ENCODE measurements around the gene RBM38. TPM values are rescaled to one million over a fixed set of nuclear protein-coding genes. Genes with fewer than 3 reads are reported as not detected.

The RBM38 gene
- total and polyA plus RNA-seq, 10 of the 15 experiments (the other 5 are each of a cell fraction or from before 2014, with no cell fraction given) = 0.32 to 118 (median 25.2) TPM

DNA sequence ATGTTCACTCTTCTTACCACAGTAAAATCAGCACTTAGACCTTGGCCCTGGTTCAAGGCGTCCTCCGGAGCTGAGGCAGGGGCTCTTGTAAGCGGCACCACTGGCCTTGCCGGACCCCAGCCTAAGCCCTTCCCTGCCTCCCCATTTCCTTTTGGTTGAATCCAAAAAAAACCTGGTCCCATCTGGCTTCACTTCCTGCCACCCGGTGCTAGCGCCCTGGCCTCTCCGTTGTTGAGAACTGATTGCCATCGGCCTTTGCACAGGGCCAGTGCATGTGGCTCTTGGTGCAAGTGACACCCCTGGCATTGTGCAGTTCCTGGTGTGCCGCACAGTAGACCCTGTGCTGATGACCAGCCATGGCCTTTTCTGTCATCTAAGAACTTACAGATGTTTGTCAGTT, 19.0 kb upstream of the RBM38 start:
- Histone ChIP-seq H3K27ac (ENCODE audit: control insufficient read depth, insufficient read depth) (no peak overlapping the region), H2AFZ (ENCODE audit: control insufficient read depth, low read depth, low read length) (no peak overlapping the region), H3K4me3 (no peak overlapping the region), H3K36me3 (ENCODE audit: control insufficient read depth in 2 of 2, insufficient read depth in 2 of 2, low read length in 1 of 2) (peaks cover 45 to 61% of the 10 kb centered on the region in 2 experiments), H3K79me2 (ENCODE audit: control insufficient read depth, insufficient read depth, low read length) (no peaks in the 10 kb centered on the region), H4K20me1 (ENCODE audit: control insufficient read depth, insufficient read depth) (no peaks in the 10 kb centered on the region), H3K9ac (ENCODE audit: control insufficient read depth, insufficient read depth, low read length) (no peak overlapping the region), H3K9me3 (replicated peaks; ENCODE audit: control insufficient read depth, insufficient read depth, low read length) (no peaks in the 10 kb centered on the region), H3K4me1 (ENCODE audit: control insufficient read depth, insufficient read depth, low read length) (no peaks in the 10 kb centered on the region), H3K4me2 (ENCODE audit: control insufficient read depth, insufficient read depth) (no peak overlapping the region), H3K27me3 (replicated peaks in 1 of 2; ENCODE audit: control insufficient read depth in 2 of 2, insufficient read depth in 2 of 2, low read length in 1 of 2) (no peaks in the 10 kb centered on the region)
- POLR2A ChIA-PET = no interaction called here
- BruUV-seq (replicated peaks) = no TSS peak
- FAIRE-seq (no peak), ATAC-seq (no peak), DNase-seq (ENCODE audit: low read depth, low spot score) (no peak)
- intact Hi-C loops (cut with micrococcal nuclease; ENCODE audit: unreplicated experiment) = no loop called here
- CTCF ChIA-PET = no interaction called here
- in situ Hi-C loops (cut with MboI) = no loop called here
- SMC1A ChIA-PET (ENCODE audit: uncharacterized antibody, unreplicated experiment) = no interaction called here
- RAD21 ChIA-PET (ENCODE audit: unreplicated experiment) = no interaction called here
- WGBS (ENCODE audit: insufficient coverage, insufficient replicate concordance, low lambda C conversion rate, missing lambda C conversion rate) = 97% methylated on average over 9 of the region's 9 CpGs
- no peak for TF ChIP-seq NR2F1 (conservative IDR thresholded peaks at IDR 0.05)
- no peak for TF ChIP-seq RAD21 (IDR thresholded peaks at IDR 0.05; ENCODE audit: insufficient read depth, low read depth, low read length)
- TF ChIP-seq SMC3 (IDR thresholded peaks at IDR 0.05; ENCODE audit: borderline replicate concordance, low read length) = no peak

DNA sequence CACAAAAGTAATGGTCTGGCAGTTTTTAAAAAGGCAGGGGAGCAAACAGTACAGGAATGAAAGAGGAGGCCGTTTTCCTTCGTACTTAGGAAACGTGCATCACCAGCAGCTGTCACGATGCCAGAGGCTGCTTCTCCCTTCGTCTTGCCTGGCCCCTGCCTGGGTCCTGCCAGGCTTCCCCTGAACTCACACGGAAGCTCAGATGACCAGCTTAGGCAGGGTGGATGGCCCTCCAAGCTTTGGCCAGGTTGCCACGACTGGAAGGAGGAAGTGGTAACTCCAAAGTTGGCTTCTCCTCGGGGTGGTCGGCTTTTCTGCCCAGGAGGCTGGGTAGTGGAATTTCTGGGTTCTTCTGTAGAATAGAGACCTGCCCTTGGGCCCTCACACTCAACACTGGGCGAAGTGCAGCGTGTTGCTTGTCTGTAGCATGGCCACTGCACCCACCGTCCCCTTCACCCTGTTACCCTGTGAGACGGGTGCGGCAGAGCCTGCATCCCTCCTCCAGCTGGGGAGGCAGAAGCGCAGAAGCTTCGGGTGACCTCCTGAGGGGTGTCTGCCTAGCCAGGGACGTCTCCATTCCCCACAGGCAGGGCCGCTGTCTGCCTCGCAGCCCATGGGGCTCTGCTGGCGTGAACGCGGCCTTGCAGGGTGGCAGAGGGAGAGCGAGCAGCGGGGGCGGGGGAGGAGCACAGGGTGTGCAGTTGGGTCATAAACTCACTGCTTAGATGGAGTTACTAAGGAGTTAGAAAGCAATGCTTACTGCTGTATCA, 18.4 kb upstream of the RBM38 start:
- Histone ChIP-seq H3K27ac (ENCODE audit: control insufficient read depth, insufficient read depth) (no peak overlapping the region), H3K27me3 (replicated peaks in 1 of 2; ENCODE audit: control insufficient read depth in 2 of 2, insufficient read depth in 2 of 2, low read length in 1 of 2) (no peaks in the 10 kb centered on the region), H4K20me1 (ENCODE audit: control insufficient read depth, insufficient read depth) (no peaks in the 10 kb centered on the region), H3K9ac (ENCODE audit: control insufficient read depth, insufficient read depth, low read length) (no peak overlapping the region), H2AFZ (ENCODE audit: control insufficient read depth, low read depth, low read length) (no peak overlapping the region), H3K79me2 (ENCODE audit: control insufficient read depth, insufficient read depth, low read length) (no peaks in the 10 kb centered on the region), H3K9me3 (replicated peaks; ENCODE audit: control insufficient read depth, insufficient read depth, low read length) (no peaks in the 10 kb centered on the region), H3K36me3 (ENCODE audit: control insufficient read depth in 2 of 2, insufficient read depth in 2 of 2, low read length in 1 of 2) (peaks cover 47 to 57% of the 10 kb centered on the region in 2 experiments), H3K4me2 (ENCODE audit: control insufficient read depth, insufficient read depth) (no peak overlapping the region), H3K4me1 (ENCODE audit: control insufficient read depth, insufficient read depth, low read length) (no peaks in the 10 kb centered on the region), H3K4me3 (no peak overlapping the region)
- ChIA-PET RAD21 (ENCODE audit: unreplicated experiment) (no interaction called here), POLR2A (no interaction called here), SMC1A (ENCODE audit: uncharacterized antibody, unreplicated experiment) (interaction anchor here (0.7 kb wide), 1 partner anchor 206 kb away, joined by 3 read pairs; no protein-coding TSS in a partner anchor), CTCF (interaction anchor here (0.6 to 0.9 kb wide), 2 partner anchors 126 to 730 kb away, joined by 3 read pairs; no protein-coding TSS in a partner anchor)
- no peak for ATAC-seq
- TF ChIP-seq SP1 (IDR thresholded peaks at IDR 0.05; ENCODE audit: low read depth, low read length) (no peak), POLR2A (IDR thresholded peaks at IDR 0.05; ENCODE audit: low read depth, low read length) (0 out of 2 replicates have a peak, but pooled peaks have one; percentile 31)
- no peak for DNase-seq (ENCODE audit: low read depth, low spot score)
- FAIRE-seq = no peak
- intact Hi-C loops (cut with micrococcal nuclease; ENCODE audit: unreplicated experiment) = no loop called here
- in situ Hi-C loops (cut with MboI) = no loop called here
- WGBS (ENCODE audit: insufficient coverage, insufficient replicate concordance, low lambda C conversion rate, missing lambda C conversion rate) = 97% methylated on average over 25 of the region's 25 CpGs
- no TSS peak for BruUV-seq (replicated peaks)

Measured in GM12878 (cell line).